DMS53 (cell line): ENCODE measurements around the gene KCNQ1OT1.

ENCODE experiments used
- DNase-seq: peaks from one replicate; lab custom pipeline; 2025; lab: John Stamatoyannopoulos, UW

The KCNQ1OT1 gene

GRCh38 chr11:2719831-2720590 lies 20.2 kb upstream of the KCNQ1OT1 start:
- DNase-seq: no peak

DNA sequence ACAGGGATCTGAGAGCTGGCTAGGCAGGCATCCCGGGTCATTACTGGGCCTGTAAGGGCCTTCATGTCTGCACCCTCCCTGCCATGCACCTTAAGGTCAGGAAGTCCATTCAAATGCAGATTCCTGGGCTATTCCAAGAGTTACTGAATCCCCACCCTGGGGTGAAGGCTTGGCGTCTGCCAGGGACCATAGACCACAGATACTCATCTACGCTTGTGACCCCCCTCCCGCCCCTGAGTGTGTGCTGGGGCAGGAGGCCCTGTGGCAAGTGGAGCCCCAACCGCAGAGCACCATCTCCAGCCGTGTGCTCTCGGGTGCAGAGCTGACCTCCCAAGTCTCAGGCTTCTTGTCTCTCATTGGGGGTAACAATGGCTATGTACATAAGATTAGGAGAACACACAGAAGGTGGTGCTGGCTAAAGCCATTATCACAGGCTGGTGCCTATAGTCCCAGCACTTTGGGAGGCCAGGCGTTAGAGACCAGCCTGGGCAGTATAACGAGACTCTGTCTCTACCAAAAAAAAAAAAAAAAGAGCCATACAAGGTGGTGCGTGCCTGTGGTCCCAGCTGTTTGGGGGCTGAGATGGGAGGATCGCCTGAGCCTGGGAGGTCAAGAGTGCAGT lies 19.1 kb upstream of the KCNQ1OT1 start:
- DNase-seq: no peak

GRCh38 chr11:2717561-2718325 lies 17.9 kb upstream of the KCNQ1OT1 start:
- no peak for DNase-seq

GRCh38 chr11:2716376-2717095 lies 16.7 kb upstream of the KCNQ1OT1 start:
- no peak for DNase-seq

DNA sequence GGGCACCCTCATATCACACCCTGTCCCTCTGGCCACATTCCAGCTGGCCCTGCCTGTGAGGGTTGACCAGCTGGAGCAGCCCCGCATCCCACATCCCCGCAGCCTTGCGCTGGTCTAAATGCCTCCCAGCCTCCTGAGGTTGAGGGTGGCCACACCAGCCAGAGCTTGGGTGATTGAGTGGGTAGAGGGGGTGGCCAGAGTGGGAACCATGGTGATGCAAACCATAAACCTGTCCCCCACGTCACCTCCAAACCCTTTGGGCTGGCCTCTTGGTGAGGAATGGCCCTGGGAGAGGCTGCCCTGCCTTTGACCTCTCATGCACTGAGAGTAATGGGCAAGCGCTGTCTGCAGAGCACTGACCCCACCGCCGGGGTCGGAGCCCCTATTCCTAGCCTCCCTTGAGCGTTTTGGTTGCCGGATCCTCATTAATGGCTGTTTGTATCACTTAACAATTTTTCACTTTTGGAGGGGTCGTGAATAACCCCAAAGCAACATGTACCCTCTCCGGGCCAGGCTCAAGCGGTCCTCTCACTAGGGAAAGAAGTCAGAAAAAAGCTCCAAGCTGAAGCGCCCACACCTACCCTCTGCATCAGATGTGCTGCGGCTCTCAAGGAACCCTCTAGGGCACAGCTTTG lies 16.0 kb upstream of the KCNQ1OT1 start:
- DNase-seq: no peak

GRCh38 chr11:2714871-2715270 lies 15.1 kb upstream of the KCNQ1OT1 start:
- no peak for DNase-seq

GRCh38 chr11:2714463-2714800 lies 14.6 kb upstream of the KCNQ1OT1 start:
- DNase-seq: no peak

- DNase-seq: no peak
Measured at GRCh38 chr11:2713661-2714462, 14.1 kb upstream of the KCNQ1OT1 start.

- no peak for DNase-seq
Measured at GRCh38 chr11:2713094-2713493, 13.3 kb upstream of the KCNQ1OT1 start.

DNA sequence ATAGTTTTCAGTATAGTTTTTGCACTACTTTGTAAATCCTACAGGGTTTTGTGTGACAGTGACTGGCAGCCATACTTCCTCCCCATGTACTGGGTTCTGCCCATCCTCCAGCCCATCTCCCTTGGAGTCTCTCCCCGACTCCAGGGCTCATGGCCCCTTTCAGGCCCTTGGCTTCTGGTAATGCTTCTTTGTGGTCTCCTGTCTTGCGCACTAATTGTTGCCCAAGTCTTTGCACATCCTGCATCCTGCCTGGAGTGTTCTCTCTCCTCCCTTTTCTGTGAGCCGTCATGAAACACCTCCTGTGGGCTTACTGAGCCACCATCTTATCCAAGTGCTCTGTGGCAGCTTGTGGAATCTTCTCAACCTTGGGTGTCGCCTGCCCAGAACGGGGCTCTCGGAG lies 11.4 kb upstream of the KCNQ1OT1 start:
- DNase-seq: no peak

GRCh38 chr11:2709429-2709828 lies 9.6 kb upstream of the KCNQ1OT1 start:
- DNase-seq: no peak

- DNase-seq: no peak
Measured at GRCh38 chr11:2708757-2709281, 9.0 kb upstream of the KCNQ1OT1 start.

- no peak for DNase-seq
Measured at GRCh38 chr11:2708151-2708581, 8.4 kb upstream of the KCNQ1OT1 start.

DNA sequence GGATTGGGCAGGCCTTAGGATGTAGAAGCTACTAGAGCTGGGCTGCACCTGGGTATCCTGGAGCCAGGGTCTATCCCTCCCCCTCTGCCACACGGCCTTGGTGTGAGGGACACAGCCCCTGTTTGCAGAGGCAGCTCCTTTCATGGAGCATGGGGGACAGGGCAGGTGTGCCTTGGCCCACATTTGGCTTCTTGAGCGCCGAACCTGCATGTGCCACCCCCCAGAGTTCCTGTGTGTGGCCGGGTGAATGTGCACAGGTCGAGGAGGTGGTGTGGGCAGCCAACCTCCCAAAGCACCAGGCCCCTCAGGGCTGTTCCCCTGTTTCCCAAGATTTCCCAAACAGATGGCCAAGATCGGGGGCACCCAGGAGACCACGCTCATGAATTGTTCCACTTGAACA lies 7.9 kb upstream of the KCNQ1OT1 start:
- DNase-seq: no peak

GRCh38 chr11:2706321-2706720 lies 6.5 kb upstream of the KCNQ1OT1 start:
- no peak for DNase-seq

DNA sequence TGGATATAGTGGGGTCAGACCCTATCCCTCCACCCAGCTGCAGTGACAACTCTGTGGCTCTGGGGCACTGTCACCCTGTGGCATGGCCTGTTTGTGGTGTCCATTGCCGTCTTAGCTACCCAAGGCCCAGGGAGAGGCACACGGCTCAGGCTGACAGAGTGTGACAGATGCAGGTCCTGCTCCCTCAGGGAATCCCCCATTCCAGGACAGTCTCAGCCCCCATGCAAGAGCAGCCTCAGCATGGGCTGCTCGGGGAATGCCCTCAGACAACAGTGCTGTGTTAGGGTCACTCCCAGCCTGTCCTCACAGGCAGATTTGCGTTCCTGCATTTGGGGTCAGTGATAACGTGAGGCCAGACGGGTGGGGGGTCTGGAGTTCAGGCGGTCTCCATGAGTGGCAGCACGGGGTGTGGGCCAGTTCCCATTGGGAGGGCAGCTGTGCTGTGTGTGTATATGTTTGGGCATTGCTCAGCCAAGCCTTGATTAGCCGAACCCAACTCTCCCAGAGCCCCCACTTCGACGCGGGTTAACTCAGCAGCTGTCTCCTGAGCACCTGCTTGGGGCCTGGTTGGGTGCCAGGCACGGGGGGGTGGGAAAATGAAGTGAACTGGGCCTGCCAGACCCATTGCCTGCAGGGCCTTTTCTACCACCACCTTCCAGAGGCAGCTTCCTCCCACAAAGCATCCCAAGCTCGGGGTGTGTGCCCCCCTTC lies 5.3 kb upstream of the KCNQ1OT1 start:
- no peak for DNase-seq

GRCh38 chr11:2704356-2704755 lies 4.6 kb upstream of the KCNQ1OT1 start:
- DNase-seq: no peak

GRCh38 chr11:2703363-2704141 lies 3.8 kb upstream of the KCNQ1OT1 start:
- no peak for DNase-seq

DNA sequence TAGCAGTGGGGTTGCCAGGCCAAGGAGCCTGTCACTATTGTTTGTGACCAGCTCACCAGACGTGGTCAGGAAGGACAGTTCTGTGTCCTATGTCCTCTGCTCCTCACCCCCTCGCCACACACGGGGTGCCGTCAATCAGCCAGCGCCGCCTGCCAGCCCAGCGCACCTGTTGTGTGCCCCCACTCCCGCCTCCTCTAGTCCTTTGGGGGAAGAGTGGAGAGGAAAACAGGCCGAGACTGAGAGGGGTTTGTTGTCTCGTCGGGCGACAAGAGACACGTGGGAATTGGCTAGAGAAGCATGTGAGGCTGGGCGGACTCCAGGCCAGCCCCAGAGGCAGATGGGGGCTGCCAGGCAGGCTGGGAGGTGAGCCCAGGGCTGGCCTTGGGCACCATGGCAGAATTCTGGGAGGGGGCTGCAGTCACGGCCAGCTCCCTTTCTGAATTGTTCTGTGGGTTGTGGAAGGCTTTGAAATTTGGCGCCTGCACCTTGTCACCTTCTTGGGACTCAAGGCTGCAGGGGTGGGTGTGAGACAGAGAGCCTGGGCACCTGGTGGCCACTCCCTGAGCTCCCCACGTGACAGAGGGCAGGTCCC lies 3.1 kb upstream of the KCNQ1OT1 start:
- DNase-seq: no peak
